G401 (cell line): Measurements from ENCODE around the gene CHN2. TPM values are rescaled to one million over a fixed set of nuclear protein-coding genes. Genes with fewer than 3 reads are reported as not detected.

ENCODE experiments used
- DNase-seq: peaks from one replicate; pipeline ENCODE4 v3.0.0-alpha.2; 2015; ENCODE audit warnings: low spot score
- in situ Hi-C: cut with HindIII; loops from 2 replicates; pipeline ENCODE4 v1.10.0; 2016; ENCODE audit warnings: low sequenced_read_pairs, mixed read lengths
- total RNA-seq: library from RNA; depleted of rRNA; stranded (reverse); fragments of >200 nt; shearing (Covaris generic); gene quantifications from 2 replicates; pipeline ENCODE4 v1.2.3, GENCODE V29; 2014

The CHN2 gene
- total RNA-seq, 1 experiment from 2014 or later, result not detected

GRCh38 chr7:29405891-29406290 is 211.3 kb downstream of the CHN2 start:
- no peak for DNase-seq
- in situ Hi-C loops, result no loop called here

DNA sequence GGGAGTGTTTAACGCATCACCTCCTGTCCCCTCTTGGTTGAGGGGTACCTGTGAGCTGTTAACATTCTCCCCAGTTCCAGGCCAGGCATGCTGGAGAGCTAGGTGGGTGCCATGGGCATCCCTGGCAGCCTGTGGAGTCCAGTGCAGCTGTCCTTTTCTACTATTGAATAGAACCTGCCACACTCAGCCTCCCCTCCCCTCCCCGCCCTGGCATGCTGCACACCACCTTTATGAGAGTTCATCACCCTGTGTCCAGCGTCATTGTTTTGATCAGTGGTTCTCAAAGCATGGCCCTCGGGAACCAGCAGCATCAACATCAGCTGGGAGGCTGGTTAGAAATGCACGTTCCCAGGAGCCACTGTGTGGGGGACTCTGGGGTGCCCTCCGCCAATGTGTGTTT is 211.8 kb downstream of the CHN2 start:
- in situ Hi-C loops, result no loop called here
- no peak for DNase-seq

DNA sequence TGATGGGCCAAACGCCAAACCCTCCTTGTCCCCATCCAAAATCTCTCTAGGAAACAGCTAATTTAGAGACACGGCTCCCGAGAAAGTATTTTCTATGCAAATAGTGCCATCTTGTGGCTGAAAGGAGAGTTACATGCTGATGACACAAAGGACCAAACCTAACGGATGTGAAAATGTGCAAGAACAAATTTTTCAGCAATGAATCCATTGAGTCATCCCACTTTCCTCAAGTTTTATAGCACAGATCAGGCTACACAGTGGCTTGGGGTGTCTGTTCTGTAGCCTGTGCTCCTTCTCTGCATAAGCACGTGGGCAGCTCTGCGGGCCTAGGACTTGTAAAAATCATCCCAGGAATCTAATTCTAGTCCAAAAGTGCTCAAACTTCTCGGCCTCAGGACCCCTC is 214.3 kb downstream of the CHN2 start:
- peak; percentile 94 for DNase-seq
- in situ Hi-C loops, result no loop called here

DNA sequence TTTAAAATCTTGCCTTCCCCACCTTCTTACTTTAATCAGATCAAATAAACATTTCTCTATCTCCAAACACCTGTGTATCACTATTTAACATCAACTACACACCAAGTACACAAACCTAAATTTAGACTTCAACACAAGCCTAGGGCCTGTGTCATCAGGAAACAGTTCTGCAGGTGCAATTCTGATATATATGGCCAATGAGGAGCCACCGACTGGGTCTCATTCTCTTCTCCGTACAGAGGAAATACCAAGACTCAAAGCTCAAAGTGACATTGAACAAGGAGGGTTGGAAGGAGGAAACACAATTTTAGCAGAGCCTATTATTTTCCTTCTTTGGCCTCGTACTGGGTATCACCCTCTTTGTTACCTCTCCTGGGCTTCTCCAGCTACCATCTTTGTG is 216.4 kb downstream of the CHN2 start:
- no peak for DNase-seq
- in situ Hi-C loops, result no loop called here

DNA sequence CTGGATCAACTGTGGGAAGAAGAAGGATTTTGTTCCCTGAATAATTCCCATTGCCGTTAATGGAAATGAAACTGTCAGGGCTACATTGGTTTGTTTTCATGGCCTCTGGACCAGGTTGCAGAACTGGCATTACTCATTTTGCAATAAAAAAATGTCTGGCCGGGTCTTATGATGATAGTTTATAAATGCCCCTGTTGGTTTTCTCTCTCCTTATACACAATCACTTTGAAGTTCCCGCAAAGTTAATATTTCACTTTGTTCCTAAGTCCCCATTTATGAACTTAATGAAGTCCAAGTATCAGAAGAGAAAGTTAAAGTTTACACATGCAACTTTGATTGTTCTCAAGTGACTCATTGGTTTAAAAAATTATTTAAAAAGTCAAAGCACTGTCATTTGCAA is 218.3 kb downstream of the CHN2 start:
- in situ Hi-C loops, result no loop called here
- no peak for DNase-seq

GRCh38 chr7:29413626-29414136 is 219.1 kb downstream of the CHN2 start:
- DNase-seq, result no peak
- in situ Hi-C loops, result no loop called here

DNA sequence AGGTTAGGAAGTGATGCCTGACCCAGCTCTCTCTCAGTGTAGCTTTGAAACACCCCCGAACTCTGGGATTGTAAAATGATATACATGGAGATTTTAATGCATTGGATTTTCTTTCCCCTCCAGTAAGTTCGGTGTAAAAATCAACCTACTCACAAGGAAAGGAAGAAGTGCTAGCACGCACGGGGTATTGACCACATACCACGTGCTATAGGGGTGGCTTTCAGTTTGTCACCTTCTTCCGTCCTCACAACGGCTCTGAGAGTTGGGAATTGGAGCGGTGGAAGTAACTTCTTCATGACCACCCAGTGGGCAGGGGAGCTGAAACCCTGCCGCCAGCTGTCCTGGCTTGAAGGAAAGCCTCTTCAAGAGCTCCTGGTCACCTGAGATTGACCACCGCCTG is 219.6 kb downstream of the CHN2 start:
- in situ Hi-C loops, result no loop called here

DNA sequence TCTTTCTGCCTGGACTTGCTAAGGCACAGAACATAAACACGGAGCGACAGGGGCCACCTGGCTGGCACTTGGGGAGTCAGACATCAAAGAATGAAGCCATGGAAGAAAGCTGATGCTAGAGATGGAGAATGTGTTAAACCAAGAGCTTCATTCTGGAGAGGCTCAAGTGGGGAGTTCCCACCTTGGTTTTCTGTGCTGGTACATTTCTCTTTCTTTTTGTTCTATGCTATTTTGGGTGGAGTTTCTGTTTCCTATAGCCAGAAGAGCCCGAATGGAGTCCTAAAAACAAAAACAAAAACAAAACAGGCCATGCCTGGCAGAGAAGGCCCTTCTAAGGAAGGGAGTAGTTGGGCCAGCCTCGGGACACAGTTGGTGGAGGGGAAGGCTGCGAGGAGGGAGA is 220.6 kb downstream of the CHN2 start:
- DNase-seq, result no peak
- in situ Hi-C loops, result no loop called here

More for the DNA sequence above, 219.6 kb downstream of the CHN2 start:
- no peak for DNase-seq

GRCh38 chr7:29416276-29416937 is 221.8 kb downstream of the CHN2 start:
- DNase-seq, result no peak
- in situ Hi-C loops, result no loop called here

DNA sequence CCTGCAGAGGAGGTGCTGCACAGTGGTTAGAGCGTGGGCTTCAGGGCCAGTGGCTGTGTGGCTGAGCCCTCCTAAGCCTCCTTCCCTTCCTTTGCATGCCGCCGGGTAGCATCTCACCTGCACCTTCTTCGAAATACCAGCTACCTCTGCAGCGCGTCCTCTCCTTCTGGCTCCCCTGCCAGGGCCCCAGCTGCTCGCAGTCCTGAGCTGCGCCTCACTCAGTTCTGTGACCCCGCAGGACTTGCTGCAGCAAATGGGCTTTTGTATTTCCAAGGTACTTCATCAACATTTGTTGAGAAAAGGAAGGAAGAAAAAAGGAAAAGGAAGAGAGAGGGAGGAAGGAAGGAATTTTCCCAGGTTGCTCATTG is 222.3 kb downstream of the CHN2 start:
- DNase-seq, result peak; percentile 70
- in situ Hi-C loops, result no loop called here

- DNase-seq, result no peak
- in situ Hi-C loops, result no loop called here
These were observed 223.5 kb downstream of the CHN2 start for GRCh38 chr7:29418056-29418455.

- no peak for DNase-seq
- in situ Hi-C loops, result no loop called here
These were observed 224.1 kb downstream of the CHN2 start for GRCh38 chr7:29418651-29419050.

- DNase-seq, result peak; percentile 48
- in situ Hi-C loops, result no loop called here
These were observed 225.4 kb downstream of the CHN2 start for GRCh38 chr7:29420011-29420410.

DNA sequence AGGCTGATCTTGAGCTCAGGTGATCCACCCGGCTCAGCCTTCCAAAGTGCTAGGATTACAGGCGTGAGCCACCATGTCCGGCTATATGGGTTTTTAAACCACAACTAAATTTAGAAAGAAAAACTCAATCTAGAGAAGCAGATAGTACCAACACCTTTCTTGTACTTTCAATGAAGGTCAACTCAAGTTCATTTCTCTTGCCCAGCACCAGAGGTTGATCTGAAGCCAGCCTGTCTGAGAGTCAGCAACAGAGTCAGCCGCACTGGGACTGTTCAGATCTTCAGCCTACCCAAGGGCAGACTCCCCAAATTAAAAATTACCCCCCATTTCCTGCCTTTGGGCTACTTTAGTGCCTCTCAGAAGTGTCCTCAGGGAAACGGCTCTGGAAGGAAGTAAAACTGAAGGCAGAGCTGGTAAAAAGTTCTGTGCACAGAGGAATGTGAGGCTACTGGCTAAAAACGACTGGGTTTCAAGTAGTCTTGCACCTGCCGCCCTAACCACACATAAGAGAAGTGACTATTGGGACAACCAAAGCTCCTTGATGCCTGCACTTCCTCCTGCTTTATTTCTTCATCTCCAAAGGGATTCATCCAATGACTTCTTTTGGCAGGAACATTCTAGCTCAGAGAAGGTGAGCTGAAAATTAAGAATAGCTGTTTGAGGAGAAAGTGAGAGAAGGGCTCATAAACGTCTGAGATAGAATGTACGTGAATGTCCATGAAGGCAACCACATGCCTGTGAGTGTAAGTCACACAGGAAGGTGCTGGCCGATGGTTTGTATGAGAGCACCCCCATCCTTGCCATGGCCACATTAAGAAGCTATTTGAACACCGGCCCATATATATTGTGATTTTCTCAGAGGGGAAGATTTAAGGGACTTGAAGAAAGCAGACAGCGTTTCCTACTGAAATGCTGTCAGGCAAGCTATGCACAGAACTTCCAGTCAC is 226.7 kb downstream of the CHN2 start:
- in situ Hi-C loops, result no loop called here
- no peak for DNase-seq

DNA sequence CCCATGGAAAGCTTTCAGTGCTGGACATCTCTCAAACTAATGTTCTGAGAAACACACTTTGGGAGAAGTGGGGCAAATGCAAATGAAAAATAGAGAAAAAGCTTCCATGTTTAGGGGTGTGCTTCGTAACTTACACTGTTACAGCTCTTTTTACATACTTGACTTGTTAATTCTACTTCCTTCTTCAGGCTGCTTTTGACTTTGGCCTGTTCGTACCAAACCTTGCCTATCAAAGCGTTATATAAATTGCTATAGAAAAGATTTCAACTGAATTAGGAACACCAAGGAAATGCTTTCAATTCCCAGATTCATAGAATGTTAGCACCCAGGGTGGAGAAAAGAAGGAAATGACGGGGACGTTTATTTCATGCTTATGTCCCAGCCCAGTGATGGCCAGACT is 228.3 kb downstream of the CHN2 start:
- in situ Hi-C loops, result no loop called here
- no peak for DNase-seq

DNA sequence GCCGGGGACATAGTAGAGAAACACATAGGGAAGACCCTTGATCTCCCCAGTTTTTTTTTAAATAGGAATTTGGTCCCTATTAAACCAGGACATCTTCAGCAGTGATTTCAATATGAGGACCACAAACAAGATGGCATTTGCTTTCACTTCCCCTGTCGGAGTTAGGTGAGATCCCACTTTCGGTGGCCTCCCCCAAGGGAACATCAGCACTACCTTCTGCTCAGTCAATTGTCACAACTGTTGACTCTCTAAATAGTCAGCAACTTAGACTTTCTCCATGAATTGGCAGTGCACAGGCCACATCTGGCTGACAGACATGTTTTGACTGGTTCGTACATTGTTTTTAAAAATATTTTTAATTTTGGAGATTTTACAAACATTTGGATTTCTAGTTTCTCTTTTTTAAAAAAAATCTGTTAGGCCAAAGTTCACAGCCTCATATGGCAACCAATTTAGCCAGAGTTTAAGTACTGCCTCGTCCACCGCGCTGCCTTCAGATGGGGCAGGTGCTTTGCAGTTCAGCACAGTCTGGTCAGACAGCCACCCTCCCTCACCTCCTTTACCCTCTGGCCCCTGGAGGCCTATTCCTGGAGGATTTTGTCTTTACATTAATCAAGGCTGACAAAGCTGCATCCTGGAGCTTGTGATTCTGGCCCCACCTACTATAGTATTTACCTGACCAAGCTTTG is 229.9 kb downstream of the CHN2 start:
- in situ Hi-C loops, result no loop called here
- no peak for DNase-seq

DNA sequence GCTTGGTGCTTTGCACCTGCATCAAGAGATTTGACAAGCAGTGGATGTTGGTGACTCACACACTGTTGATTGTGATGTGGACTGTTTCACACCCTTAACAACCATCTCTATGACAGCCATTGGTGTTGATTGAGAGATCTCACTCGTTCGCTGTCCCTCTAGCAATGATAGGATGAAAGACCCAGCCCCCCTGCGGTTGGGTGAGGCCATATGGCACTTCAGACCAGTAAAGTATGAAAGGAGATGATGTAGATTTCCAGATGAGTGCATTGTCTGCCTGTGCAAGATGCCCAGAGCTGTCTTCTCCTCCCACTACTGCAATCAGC is 230.4 kb downstream of the CHN2 start:
- no peak for DNase-seq
- in situ Hi-C loops, result no loop called here

DNA sequence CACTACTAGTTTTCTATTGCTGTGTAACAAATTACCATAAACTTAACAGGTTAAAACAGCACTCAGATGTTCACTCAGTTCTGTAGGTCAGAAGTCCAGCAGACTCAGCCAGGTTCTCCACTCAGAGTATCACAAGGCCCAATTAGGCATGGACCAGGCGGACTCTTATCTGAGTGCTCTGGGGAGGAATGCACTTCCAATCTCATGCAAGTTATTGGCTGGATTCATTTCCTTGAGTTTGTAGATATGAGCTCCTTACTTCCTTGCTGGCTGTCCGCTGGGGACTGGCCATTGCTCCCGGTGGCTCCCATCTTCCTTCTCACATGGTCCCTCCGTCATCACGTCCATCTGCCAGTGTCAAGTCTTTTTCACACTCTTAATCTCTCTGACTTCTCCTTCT is 232.0 kb downstream of the CHN2 start:
- in situ Hi-C loops, result no loop called here
- DNase-seq, result no peak

DNA sequence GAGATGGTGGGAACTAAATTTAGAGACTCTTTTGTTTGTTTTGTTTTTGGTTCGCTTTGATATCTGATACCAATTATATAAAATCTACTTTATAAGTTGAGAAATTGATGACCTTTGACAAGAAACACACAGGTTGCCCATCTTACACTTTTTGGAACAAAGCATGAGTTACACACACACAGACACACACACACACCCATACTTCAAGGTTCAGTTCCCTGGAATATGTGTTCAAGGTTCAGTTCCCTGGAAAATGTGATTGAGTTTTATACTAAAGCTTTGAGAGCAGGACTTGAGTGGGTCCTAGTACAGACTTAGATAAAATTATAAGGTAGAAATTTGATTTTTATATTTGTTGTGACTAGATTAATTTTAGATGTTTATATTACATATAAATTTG is 234.8 kb downstream of the CHN2 start:
- no peak for DNase-seq
- in situ Hi-C loops, result no loop called here

DNA sequence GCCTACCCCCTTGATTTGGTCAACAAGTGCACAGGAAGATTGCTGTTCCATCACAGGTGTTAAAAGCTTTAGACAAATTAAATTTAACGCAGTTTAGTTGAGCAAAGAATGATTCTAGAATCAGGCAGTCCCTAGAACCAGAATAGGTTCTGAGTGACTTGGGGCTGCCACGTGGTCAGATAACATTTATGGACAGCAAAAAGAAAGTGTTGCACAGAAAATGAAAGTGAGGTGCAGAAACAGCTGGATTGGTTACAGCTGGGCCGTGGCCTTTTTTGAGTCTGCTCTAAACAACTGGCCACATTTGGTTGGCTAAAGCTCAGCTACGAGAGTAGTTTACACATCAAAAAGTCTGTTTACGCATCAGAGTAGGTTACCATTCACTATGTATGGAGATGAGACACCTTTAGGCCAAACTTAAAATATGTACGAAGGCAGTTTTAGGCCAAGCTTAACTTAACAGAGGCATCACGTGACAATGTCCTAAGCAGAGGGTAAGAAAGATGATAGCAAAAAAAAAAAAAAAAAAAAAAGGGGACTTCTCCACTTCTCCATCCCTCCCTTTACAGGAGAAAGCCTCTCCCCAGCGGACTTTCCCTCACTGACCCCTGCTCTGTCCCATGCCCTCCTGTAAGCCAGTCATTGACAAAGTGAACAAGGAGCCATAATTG is 235.8 kb downstream of the CHN2 start:
- DNase-seq, result no peak
- in situ Hi-C loops, result no loop called here
